GM20431 (cell line): ENCODE data around the gene MCUB.
"Not testable (repeated sequence)": the region's sequence is repeated elsewhere in the genome, so short reads cannot be mapped to it uniquely, and the experiment has no call there.

Source experiments
- in situ Hi-C: fragments of 300-500 bp; cut with MseI, MboI; formaldehyde crosslinking; loops from one replicate; pipeline ENCODE4 v1.15.0; 2020; ENCODE audit warnings: low sequenced_read_pairs; ENCODE audit not compliant: unreplicated experiment

The MCUB gene

GRCh38 chr4:109574931-109575804 lies 15.1 kb downstream of the MCUB start:
- in situ Hi-C loops: no loop called here

GRCh38 chr4:109576462-109576861 lies 16.4 kb downstream of the MCUB start:
- in situ Hi-C loops: no loop called here

DNA sequence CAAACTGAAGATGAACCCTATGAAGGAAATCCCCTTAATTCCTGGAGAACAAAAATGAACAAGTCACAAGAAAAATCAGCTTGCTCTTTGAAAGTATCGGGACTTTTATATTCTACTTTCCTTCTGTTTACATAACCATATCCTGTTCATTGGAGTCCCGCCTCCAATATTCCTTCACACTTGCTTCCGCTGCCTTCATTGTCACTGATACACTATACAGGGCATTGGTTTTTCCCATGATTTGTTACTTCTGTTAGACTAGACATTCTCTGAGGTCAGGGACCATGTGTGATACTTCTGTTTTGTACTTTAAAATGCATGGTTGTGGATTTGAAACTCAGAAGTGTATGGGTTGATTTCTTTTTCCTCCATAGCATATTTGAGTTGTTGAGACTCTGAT lies 18.8 kb downstream of the MCUB start:
- in situ Hi-C loops: no loop called here

GRCh38 chr4:109579997-109580396 lies 20.0 kb downstream of the MCUB start:
- in situ Hi-C loops: not testable (repeated sequence)

DNA sequence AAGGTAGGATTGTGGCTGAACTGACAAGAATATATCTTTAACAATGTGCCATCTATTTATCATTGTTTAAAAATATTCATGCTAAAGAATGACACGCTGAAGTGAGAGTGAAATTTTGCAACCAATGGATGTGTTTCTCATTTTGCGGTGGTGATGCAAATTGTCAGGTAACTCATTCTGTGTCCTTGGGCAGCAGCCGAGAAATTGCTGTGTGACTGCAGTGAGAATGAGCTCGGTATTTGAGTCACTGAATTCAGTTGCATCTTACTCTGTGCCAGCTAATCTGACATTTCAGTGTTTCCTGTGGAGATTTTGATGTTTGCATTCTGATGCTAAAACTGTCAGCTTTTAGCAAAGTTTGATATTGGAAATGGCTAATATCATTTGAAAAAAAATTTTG lies 28.1 kb downstream of the MCUB start:
- in situ Hi-C loops: no loop called here

GRCh38 chr4:109589119-109589518 lies 29.1 kb downstream of the MCUB start:
- in situ Hi-C loops: no loop called here

- in situ Hi-C loops: no loop called here
These were observed 29.6 kb downstream of the MCUB start for GRCh38 chr4:109589605-109590004.

- in situ Hi-C loops: no loop called here
These were observed 30.9 kb downstream of the MCUB start for GRCh38 chr4:109590905-109591304.

DNA sequence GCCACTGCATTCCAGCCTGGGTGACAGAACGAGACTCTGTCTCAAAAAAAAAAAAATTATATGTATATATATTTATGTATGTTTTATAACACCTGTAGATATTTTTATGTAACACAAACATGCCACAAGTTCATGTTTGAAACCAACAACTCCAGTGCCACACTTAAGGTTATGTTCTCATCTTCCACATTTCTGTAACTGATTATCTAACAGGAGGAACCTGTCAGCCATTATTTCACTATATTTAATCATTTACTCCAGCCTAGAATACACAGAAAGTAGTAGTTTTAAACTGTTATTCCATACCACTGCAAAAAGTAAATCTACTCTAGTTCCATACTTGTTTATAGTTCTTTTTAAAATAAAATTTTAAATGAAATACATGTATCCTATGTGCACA lies 32.3 kb downstream of the MCUB start:
- in situ Hi-C loops: no loop called here

DNA sequence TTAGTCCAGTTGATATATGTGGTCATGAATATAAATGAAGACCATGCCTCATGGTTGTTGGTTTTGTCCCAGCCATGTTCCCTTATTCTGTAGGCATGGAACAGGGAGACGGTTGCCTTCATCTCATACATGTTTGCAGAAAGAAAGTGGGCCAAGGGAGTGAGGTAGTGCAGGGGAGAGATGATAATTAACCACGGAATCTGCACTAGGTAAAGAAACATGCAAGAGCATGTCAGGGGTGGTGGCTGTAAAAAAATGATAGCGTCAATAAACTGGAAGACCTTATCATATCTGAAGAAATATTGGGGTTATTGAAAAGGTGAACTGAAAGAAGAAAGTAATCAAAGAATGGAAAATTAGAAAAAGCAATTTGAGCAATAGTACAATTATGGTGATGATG lies 35.1 kb downstream of the MCUB start:
- in situ Hi-C loops: not testable (repeated sequence)

- in situ Hi-C loops: not testable (repeated sequence)
These were observed 36.5 kb downstream of the MCUB start for GRCh38 chr4:109596420-109597085.

DNA sequence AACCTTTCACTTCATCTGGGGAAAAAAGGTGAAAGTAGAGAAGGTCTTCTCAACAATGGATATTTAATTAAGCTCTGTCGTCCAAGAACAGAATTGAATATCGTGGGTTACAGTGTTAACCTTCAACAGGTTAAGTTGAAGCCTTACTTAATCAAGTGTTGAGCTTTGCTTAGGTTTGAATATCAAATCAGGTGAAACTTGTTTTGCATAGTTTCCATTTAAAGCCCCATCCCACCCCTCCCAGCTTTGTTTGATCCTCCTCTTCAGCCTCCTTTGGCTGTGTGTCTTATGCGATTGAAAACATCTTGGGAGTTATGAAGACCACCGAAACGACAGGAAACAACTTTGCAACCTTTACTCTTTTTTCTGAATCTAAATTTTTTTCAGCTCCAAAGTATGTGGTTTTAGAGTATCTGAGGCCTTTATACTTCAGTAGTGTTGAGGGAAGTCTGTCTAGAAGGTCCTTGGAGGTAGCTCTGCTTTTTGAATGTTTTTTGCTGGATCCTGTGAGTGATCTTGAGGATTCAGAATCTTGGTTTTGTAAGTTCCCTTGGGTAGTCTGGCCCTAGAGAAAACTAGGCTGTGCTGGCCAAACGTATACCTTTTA lies 39.1 kb downstream of the MCUB start:
- in situ Hi-C loops: no loop called here

DNA sequence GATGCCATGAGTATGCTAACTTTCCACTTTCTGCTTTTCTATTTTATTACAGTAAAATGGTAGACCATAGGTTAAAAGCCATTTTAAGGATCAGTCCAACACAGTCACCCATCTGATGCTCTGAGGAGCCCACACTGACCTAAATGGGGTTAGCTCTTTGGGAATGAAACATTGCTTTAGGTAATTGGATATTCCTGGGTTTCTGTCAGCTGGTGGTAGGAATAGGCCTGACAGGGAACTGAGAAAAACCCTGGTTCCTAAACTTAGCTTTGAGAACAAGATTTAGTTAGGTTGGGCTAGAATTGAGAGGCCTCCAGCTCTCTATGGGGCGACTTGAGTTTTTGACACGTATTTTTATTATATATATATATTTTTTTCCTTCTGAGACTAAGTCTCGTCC lies 40.4 kb downstream of the MCUB start:
- in situ Hi-C loops: no loop called here

- in situ Hi-C loops: no loop called here
These were observed 41.3 kb downstream of the MCUB start for GRCh38 chr4:109601336-109601735.

- in situ Hi-C loops: no loop called here
These were observed 47.9 kb downstream of the MCUB start for GRCh38 chr4:109607976-109608375.

DNA sequence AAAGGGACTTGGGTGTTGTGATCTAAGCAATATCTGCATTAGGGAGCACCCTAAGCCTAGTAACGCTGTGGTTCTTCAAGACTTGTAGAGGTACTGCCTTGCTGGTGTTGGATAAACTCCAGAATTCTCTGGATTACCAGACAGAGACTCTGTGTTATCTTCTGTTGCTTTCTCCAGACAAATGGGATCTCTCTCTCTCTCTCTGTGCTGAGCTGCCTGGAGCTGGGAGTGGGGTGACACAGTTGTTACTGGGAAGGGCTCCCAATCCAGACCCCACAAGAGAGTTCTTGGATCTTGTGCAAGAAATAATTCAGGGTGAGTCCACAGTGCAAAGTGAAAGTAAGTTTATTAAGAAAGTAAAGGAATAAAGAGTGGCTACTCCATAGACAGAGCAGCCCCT lies 48.8 kb downstream of the MCUB start:
- in situ Hi-C loops: no loop called here

DNA sequence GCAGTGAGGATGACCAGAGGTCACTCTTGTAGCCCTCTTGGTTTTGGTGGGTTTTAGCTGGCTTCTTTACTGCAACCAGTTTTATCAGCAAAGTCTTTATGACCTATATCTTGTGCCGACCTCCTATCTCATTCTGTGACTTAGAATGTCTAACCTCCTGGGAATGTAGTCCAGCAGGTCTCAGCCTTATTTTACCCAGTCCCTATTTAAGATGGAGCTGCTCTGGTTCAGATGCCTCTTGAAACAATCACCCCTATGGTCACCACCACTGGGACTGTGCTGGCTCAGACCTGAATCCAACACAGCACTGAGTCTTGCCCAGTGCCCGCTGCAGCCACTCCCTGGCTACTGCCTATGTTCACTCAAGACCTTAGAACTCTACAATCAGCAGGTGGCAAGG lies 49.4 kb downstream of the MCUB start:
- in situ Hi-C loops: no loop called here

DNA sequence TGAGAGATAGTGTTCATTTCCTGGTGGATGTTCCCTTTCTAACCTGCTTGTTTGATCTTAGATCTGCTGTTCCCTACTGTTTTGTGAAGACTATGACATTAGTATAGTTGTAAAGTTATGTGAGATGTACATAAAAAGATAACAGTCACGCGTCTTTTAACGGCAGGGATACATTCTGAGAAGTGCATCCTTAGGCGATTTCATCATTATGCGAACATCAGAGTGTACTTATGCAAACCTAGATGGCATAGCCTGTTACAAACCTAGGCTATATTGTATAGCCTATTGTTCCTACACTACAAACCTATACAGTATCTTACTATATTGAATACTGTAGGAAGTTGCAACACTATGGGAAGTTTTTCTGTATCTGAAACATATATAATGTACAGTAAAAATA lies 50.4 kb downstream of the MCUB start:
- in situ Hi-C loops: no loop called here

DNA sequence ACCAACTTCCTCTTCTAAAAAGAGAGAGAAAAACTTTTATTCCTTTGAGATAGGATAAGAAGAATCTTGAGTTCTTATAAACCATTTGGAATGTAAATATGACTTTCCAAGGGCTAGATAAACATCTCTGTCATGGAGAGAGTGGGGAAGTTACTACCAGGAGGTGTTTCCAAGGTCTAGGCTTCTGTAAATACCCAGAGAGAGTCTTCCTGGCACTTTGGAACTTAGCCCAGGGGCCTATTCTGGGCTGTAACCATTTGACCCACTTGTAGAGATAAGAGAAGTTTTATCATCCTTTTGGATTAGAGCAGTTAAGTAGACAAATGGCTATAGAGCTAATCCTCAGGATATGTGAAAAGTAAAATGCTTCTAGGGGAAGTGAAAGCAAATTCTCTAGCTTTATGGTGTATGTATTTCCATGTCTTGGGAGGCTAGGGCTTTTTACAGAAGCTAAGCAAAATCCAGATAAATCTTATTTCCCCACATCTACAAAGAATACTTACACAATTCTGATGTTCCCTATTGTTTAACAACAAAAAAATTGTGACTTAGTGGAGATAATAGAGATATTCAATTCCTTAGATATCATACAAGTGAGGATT lies 51.1 kb downstream of the MCUB start:
- in situ Hi-C loops: no loop called here

DNA sequence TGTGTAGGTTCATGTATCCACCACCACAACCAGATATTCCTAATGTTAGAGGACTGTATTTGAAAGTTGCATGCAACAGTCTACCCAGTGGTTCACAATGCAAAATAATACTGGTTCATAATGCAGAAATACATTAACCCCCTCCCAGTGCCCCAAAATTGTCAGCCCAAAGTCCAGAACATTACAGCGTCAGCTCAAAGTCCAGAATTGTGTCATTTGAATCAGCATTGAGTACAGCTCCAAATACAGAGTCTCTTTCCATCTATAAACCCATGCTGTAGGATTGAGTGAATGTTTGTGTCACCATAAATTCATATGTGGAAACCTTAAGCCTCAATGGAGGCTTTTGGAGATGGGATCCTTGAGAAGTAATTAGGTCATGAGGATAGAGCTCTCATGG lies 54.0 kb downstream of the MCUB start:
- in situ Hi-C loops: no loop called here

DNA sequence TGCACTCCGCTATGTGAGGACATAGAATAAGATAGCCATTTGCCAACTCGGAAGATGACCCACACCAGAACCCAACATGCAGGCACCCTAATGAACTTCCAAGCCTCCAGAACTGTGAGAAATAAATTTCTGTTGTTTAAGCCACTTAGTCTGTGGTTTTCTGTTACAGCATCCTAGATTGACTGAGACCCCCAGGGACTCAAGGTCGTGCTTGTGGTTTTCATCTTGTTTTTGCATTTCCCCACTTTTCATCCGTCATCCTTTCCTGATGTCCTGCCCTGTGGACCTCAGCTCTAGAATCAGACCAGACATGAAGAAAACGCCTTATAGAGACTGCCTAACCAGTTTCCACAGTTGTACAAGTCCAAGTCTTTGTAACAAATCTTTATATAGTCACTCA lies 54.4 kb downstream of the MCUB start:
- in situ Hi-C loops: no loop called here
